ENCODE results near the gene MIPEP. TPM values are rescaled to one million over a fixed set of nuclear protein-coding genes. Genes with fewer than 3 reads are reported as not detected.

Gene MIPEP
- total RNA-seq, 1 experiment from 2014 or later, result 18.6 TPM

DNA sequence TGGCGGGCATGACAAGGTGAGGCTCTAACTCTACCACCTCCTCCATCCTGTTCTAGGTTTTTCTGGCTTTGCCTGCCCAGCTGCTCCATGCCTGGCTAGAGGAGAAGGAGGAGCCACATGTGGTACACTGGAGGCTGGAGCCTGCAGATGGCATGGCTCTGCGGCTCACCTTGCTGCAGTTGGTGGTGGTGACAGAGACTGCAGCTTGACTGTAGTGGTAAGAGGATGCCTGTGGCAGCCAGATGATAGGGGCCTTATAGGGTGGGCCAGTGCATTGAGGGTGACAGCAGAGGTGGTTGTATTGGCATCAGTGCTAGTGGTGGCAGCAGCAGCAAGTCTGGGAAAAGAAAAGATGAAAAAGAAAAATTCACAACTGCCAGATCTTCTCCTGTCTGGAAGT lies 172.8 kb downstream of the MIPEP start:
- CTCF ChIA-PET, result no interaction called here

DNA sequence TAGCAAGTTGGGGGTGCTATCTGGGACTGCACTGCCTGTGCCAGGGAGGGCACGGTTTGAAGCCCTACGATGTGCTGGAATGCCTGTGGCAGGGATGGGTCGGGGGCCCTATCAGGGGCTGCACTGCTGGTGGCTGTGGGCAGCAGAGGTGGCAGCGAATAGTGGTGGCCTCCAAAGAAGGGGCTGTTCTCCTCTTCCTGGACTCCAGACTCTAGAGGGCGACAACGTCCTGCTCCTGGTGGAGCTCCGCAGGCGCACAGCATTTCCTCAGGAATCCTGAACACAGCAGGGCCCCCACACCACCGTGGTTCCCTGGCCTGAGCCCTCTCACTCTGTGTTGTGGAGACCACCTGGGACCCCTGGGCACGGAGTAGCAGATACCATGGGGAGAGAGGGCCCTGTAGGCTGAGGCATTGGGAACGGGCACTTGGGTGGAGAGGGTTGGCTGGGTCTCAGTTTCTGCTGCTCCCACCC lies 173.4 kb downstream of the MIPEP start:
- no peak for DNase-seq
- intact Hi-C loops (cut with micrococcal nuclease; ENCODE audit: unreplicated experiment), result no loop called here
- Histone ChIP-seq H3K36me3 (ENCODE audit: low read depth) (no peaks in the 10 kb centered on the region), H2AFZ (no peak overlapping the region), H3K9me2 (ENCODE audit: insufficient read depth) (no peaks in the 10 kb centered on the region; the same call in 1 of the 2 replicates), H3K9me3 (ENCODE audit: insufficient read depth, low read depth) (no peaks in the 10 kb centered on the region), H3K4me1 (replicated peaks; ENCODE audit: insufficient read depth) (no peaks in the 10 kb centered on the region), H3K27me3 (ENCODE audit: insufficient read depth, low read depth) (no peaks in the 10 kb centered on the region), H4K20me1 (ENCODE audit: insufficient read depth) (no peaks in the 10 kb centered on the region), H3K27ac (no peak overlapping the region), H3K79me2 (ENCODE audit: low read depth) (no peaks in the 10 kb centered on the region), H3K4me2 (no peak overlapping the region), H3F3A (ENCODE audit: insufficient read depth, low read depth) (no peaks in the 10 kb centered on the region), H3K4me3 (no peak overlapping the region)
- POLR2A ChIA-PET (ENCODE audit: unreplicated experiment), result no interaction called here
- CTCF ChIA-PET, result no interaction called here
- TF ChIP-seq EZH2 (IDR thresholded peaks at IDR 0.05; ENCODE audit: low read depth), result no peak
- TF ChIP-seq, protein P1, sequence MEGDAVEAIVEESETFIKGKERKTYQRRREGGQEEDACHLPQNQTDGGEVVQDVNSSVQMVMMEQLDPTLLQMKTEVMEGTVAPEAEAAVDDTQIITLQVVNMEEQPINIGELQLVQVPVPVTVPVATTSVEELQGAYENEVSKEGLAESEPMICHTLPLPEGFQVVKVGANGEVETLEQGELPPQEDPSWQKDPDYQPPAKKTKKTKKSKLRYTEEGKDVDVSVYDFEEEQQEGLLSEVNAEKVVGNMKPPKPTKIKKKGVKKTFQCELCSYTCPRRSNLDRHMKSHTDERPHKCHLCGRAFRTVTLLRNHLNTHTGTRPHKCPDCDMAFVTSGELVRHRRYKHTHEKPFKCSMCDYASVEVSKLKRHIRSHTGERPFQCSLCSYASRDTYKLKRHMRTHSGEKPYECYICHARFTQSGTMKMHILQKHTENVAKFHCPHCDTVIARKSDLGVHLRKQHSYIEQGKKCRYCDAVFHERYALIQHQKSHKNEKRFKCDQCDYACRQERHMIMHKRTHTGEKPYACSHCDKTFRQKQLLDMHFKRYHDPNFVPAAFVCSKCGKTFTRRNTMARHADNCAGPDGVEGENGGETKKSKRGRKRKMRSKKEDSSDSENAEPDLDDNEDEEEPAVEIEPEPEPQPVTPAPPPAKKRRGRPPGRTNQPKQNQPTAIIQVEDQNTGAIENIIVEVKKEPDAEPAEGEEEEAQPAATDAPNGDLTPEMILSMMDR (conservative IDR thresholded peaks at IDR 0.05), result no peak
- BruUV-seq (replicated peaks), result no TSS peak

More for the DNA sequence above, 172.8 kb downstream of the MIPEP start:
- no peak for DNase-seq
- no peaks in the 10 kb centered on the region for H3K9me3 ChIP-seq (ENCODE audit: insufficient read depth, low read depth)
- POLR2A ChIA-PET (ENCODE audit: unreplicated experiment), result no interaction called here
- BruUV-seq (replicated peaks), result no TSS peak
- no peaks in the 10 kb centered on the region for H3K27me3 ChIP-seq (ENCODE audit: insufficient read depth, low read depth)
- H2AFZ ChIP-seq, result no peak overlapping the region
- no peak overlapping the region for H3K4me3 ChIP-seq
- TF ChIP-seq, protein P1 (conservative IDR thresholded peaks at IDR 0.05), result no peak
- no peak for TF ChIP-seq EZH2 (IDR thresholded peaks at IDR 0.05; ENCODE audit: low read depth)
- no peaks in the 10 kb centered on the region for H3K79me2 ChIP-seq (ENCODE audit: low read depth)
- H3F3A ChIP-seq (ENCODE audit: insufficient read depth, low read depth), result no peaks in the 10 kb centered on the region
- no peaks in the 10 kb centered on the region for H3K36me3 ChIP-seq (ENCODE audit: low read depth)
- no peak overlapping the region for H3K27ac ChIP-seq
- H3K4me1 ChIP-seq (replicated peaks; ENCODE audit: insufficient read depth), result no peaks in the 10 kb centered on the region
- no peak overlapping the region for H3K4me2 ChIP-seq
- no peaks in the 10 kb centered on the region for H4K20me1 ChIP-seq (ENCODE audit: insufficient read depth)
- intact Hi-C loops (cut with micrococcal nuclease; ENCODE audit: unreplicated experiment), result no loop called here
- H3K9me2 ChIP-seq (ENCODE audit: insufficient read depth), result no peaks in the 10 kb centered on the region; the same call in 1 of the 2 replicates

DNA sequence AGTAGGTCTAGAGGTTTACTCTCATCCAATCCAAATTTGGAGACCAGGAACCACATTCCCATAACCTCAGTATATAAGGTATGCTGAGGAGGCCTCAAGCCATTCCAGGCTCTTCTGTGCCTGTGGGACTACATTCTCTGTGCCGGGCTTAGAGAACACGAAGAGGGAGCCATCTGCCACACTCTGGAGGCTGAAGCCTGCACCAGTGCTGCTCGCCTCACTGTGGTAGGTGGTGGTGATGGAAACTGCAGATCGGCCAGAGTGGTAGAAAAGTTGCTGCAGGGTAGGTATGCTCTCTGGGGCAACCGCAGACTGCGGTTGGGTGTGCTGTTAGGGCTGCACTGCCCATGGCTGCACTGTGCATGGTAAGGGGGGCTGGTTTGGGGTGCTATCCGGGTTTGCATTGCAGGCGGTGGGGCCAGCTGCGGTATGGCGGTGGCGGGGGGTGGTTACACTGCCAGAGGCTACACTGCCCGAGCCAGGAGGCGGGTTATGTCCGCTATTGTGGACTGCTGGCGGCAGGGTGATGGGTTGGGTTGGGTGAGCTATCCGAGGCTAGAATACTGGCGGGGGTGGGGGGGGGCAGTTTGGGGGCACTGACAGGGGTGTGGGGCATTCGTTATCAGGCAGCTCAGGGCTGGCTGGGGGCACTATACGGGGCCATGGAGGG lies 174.0 kb downstream of the MIPEP start:
- H3K4me2 ChIP-seq, result no peak overlapping the region
- H3K36me3 ChIP-seq (ENCODE audit: low read depth), result no peaks in the 10 kb centered on the region
- ChIA-PET POLR2A (ENCODE audit: unreplicated experiment) (interaction anchor here (0.6 kb wide), 1 partner anchor 214 kb away, joined by 3 read pairs; no protein-coding TSS in a partner anchor), CTCF (no interaction called here)
- no peak for DNase-seq
- H3K4me1 ChIP-seq (replicated peaks; ENCODE audit: insufficient read depth), result no peaks in the 10 kb centered on the region
- H3K4me3 ChIP-seq, result no peak overlapping the region
- no peaks in the 10 kb centered on the region for H4K20me1 ChIP-seq (ENCODE audit: insufficient read depth)
- H3K9me3 ChIP-seq (ENCODE audit: insufficient read depth, low read depth), result no peaks in the 10 kb centered on the region
- no peak overlapping the region for H2AFZ ChIP-seq
- intact Hi-C loops (cut with micrococcal nuclease; ENCODE audit: unreplicated experiment), result no loop called here
- BruUV-seq (replicated peaks), result no TSS peak
- TF ChIP-seq, protein P1 (conservative IDR thresholded peaks at IDR 0.05), result no peak
- no peak for TF ChIP-seq EZH2 (IDR thresholded peaks at IDR 0.05; ENCODE audit: low read depth)
- H3F3A ChIP-seq (ENCODE audit: insufficient read depth, low read depth), result no peaks in the 10 kb centered on the region
- no peaks in the 10 kb centered on the region for H3K27me3 ChIP-seq (ENCODE audit: insufficient read depth, low read depth)
- no peaks in the 10 kb centered on the region for H3K79me2 ChIP-seq (ENCODE audit: low read depth)
- no peaks in the 10 kb centered on the region; the same call in 1 of the 2 replicates for H3K9me2 ChIP-seq (ENCODE audit: insufficient read depth)
- no peak overlapping the region for H3K27ac ChIP-seq

All from PC-9 (cell line).